GM19025 (cell line): ENCODE results near the gene TSPAN3.

ENCODE experiments used
- ATAC-seq: cut with Tn5 transposase; IDR thresholded peaks from one replicate; pipeline ENCODE4 v1.9.1; 2021; ENCODE audit warnings: mild to moderate bottlenecking, low read depth, moderate library complexity; ENCODE audit not compliant: unreplicated experiment

TSPAN3 gene

GRCh38 chr15:77070495-77071304 is at the start of gene TSPAN3:
Gene TSPAN3, minus strand, starts transcription at chr15:77071109. Its CDS starts 155 bp downstream, at chr15:77070954.
- peak; percentile 95 for ATAC-seq

- ATAC-seq, result no peak
Measured at GRCh38 chr15:77120576-77120975, 49.7 kb upstream of the TSPAN3 start.

DNA sequence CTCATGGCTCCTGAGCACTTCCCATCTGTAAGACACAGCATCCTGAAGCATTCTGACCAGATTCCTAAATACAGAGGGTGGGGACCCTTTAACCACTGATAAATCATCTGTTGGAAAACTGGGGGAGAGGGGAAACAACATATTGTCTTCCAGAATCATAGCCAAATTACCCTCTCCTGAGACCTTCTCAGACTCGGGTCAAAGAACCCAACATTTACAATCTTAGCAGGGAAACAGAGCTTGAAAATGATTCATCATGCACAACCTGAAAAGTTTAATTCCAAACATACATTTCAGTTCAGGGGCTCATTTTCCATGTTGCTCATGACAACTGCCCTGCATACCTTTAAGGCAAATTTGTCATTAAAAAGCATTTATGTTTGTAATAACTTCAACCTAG is 48.5 kb upstream of the TSPAN3 start:
- no peak for ATAC-seq

DNA sequence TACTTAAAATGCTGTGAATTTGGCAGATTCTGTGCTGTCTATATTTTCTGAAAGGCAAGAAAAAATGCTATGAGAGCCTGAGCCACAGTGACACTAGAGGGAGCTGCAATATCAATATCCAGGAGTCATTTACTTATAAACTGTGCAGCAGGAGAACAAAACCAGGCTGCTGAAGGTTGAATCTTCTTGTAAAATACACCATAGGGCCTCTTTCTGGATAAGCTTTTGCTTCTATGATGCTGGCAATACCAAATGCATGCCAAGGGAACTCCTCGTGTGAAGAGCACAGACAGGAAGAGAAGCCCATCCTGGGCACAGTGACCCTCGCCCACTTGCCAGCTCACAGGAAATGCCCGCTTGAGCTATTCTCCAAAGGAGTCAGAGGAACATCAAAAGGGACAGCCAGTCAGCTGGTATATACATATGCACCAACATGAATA is 48.0 kb upstream of the TSPAN3 start:
- no peak for ATAC-seq

DNA sequence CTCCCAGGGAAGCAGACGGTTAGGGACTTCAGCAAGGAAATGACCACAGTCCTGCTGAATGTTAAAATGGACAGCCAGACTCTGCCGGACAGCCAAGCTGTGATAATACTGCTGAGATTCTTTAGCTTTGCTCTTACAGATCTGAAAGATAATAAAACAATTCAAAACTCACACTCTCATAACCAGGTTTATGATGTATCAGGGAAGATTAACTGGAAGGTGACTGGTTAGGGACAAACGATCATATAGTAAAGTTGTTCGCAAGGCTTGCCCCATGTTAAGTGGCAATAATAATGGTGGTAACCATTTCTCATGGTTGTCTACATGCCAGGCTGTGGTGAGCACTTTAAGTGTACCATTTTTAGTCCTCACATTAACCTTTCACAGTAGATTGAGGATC is 44.3 kb upstream of the TSPAN3 start:
- ATAC-seq, result no peak

- ATAC-seq, result no peak
Measured at GRCh38 chr15:77112838-77113504, 42.1 kb upstream of the TSPAN3 start.

DNA sequence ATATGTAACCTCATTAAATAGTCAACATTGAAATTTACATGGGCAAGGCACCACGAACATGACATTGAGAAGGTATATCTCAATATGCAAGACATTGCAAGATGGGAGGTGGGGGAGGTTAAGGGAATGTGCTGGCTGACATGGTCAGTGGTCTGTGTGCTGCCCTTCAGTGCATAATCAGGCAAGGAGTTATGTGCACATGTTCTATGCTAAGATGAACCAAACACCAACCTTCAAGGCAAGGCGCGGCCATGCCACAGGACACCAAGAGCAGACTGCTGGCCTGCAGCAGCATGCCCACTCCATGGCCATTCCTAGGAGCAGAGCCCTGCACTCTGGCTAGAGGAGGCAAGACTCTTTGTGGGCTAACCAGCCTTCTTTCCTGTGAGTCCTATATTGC is 40.9 kb upstream of the TSPAN3 start:
- no peak for ATAC-seq

- no peak for ATAC-seq
Measured at GRCh38 chr15:77107531-77108355, 36.8 kb upstream of the TSPAN3 start.

DNA sequence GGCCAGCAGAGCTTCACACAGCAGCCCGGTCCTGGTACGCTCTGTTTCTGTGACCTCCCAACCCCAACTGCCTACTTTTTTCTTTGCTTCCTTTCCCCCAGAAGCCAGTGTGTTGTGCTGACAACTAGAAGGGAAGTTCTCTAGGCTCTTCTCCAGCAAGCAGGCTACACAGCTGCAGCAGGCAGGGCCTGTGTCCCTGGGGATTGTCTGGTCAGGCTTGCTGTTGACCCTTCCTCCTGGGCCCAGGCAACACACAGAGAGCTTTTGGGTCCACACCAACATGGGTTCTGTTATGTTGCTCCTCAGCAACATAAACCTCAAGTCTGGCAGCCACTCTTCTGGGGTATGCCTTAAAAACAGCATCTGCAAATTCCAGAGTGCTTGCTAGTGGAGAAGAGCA is 36.2 kb upstream of the TSPAN3 start:
- ATAC-seq, result no peak

- ATAC-seq, result no peak
Measured at GRCh38 chr15:77104155-77104554, 33.2 kb upstream of the TSPAN3 start.

GRCh38 chr15:77099741-77100463 is 29.0 kb upstream of the TSPAN3 start:
- ATAC-seq, result no peak

DNA sequence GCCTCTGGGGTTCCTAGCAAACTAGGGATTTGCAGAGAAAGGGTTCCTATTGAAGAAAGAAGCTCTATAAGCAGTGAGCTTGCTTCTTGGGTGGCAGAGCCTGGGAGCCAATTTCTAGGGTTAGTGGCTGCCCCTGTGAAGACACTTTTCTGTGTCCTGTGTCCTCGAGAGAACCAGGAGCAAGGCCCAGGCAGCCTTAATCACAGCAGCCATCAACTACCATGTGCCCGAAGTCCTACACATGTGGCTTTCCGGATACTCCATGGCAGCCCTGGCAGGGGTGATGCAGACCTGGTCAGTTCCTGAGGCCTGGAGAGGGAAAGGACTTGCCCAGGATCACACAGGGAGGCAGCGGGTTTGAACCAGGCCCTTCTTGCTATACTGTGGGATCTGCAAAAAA is 27.7 kb upstream of the TSPAN3 start:
- no peak for ATAC-seq

GRCh38 chr15:77097921-77098320 is 27.0 kb upstream of the TSPAN3 start:
- no peak for ATAC-seq

DNA sequence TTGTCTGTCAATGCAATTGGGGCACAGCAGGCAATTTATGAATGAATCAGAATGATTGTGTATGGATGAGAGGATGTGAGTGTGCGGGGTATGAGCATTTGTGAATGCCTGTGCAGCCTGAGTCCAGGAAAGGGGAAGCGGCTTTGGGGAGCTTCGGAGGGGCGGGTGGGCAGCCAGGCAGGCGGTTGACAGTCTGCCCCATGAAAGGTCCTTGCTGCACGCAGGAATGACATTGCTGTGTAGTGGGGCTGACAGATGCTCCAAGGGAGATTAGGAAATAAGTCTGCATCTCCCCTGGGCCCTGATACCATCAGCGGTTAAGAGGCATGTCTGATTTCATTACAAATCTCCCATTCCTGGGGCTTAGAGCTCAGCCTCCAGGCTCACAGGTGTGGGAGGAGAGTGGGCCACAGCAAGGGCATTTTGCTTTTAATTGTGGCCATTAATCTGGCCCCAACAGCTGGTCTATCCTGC is 26.4 kb upstream of the TSPAN3 start:
- no peak for ATAC-seq

DNA sequence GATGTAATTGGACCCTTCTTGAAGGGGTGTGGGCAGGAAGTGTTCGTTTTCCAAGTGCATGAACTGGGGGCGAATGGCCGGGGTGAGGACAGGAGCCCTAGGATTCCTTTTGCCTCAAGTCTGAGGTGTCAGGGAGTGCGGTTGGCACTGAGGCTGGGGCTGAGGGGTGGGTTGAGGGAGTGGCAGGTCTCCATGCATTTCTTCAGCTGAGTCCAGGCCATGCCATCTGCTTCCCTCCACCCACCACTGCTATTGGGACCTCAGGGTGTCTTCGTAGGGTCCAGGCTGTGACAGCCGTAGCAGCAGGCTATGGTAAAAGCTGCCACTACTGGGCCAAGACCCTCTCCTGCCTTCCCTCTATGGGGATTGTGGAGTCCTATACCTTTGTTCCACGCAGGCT is 25.6 kb upstream of the TSPAN3 start:
- no peak for ATAC-seq

DNA sequence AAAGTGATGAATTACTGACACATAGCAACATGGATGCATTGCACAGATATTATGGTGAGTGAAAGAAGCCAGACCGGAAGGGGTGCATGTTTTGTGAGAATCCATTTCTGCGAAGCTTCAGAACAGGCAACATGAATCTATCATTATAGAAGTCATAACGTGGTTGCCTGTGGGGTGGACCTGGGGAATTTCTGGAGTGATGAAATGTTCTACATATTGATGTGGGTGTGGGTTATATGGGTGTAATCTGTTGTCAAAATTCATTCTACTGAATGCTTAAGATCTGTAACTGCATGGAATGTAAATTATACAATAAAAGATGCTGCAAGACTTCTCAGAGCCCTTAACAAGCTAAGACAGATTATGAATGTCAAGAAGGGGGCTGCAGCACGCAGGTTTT is 25.2 kb upstream of the TSPAN3 start:
- no peak for ATAC-seq

DNA sequence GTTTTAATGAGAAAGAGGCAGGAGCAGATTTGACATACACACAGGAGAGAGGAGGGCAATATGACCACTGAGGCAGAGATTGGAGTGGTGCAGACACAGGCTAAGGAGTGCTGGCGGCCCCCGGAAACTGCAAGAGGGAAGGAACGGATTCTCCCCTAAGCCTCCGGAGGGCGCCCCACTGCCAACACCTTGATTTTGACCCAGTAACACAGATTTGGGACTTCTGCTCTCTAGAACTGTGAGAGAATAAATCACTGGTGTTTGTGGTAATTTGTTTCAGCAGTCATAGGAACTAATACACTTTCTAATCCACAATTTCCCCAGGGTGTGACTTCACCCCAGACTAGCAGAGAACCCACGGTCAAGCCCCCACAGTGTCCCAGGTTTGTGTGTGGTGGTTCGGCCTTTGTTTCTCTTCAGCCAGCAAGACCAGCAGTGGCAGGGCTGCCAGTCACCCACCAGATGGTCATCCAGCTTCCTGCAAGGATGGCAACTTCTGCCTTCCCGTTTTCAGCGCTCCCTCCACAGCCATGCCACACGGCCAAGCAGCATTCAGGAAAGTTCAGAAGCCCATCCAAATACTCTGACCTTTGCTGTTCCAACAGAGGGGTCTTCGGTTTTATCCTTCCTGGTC is 23.6 kb upstream of the TSPAN3 start:
- ATAC-seq, result no peak

GRCh38 chr15:77093436-77093835 is 22.5 kb upstream of the TSPAN3 start:
- ATAC-seq, result no peak

DNA sequence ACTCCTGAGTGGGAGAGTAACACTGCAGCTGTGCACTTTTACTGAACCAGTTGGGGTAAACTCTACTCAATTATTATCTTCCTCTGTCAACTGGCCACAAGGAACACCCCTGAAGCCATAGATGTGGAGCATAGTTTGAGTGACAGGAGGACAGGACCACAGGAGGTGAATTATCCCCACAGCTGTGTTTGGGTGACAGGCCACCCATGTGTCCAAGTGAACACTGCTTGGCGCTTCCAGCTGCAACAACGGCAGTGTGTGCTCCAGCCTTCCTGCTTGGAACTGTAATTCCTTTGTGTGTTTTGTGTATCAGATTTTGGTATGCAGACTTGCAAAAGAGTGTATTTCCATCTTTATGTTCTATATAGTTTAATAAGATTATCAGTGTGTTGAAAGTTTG is 20.2 kb upstream of the TSPAN3 start:
- ATAC-seq, result no peak

DNA sequence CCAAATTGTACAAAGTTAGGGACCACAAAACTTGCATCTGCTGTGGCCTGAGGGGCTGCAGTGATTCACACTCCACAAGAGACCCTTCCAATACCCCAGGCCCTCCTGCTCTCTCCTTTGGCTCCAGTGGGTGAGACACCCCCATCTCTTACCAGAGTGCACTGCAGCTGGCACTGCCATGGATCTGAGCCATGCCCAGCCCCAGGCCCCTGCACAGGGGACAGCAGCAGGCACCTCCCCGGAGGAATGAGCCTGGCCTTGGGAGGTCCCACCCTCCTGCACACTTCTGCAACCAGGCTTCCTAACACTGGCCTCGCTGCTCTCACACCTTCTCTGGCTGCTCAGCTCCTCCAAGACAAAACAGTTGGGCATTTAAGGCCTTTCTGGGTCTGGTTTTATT is 16.3 kb upstream of the TSPAN3 start:
- no peak for ATAC-seq
